ENCODE results near the gene PPARA.

DNA sequence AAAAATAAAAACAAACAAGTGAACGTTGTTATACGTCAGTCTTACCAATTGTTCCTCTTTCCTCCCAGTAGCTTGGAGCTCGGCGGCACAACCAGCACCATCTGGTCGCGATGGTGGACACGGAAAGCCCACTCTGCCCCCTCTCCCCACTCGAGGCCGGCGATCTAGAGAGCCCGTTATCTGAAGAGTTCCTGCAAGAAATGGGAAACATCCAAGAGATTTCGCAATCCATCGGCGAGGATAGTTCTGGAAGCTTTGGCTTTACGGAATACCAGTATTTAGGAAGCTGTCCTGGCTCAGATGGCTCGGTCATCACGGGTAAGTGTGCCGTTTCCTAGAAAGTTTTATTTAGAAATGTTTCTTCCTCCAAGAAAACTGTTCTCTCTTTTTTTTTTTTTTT is 47.9 kb downstream of the PPARA start:
- TF ChIP-seq, protein P1, sequence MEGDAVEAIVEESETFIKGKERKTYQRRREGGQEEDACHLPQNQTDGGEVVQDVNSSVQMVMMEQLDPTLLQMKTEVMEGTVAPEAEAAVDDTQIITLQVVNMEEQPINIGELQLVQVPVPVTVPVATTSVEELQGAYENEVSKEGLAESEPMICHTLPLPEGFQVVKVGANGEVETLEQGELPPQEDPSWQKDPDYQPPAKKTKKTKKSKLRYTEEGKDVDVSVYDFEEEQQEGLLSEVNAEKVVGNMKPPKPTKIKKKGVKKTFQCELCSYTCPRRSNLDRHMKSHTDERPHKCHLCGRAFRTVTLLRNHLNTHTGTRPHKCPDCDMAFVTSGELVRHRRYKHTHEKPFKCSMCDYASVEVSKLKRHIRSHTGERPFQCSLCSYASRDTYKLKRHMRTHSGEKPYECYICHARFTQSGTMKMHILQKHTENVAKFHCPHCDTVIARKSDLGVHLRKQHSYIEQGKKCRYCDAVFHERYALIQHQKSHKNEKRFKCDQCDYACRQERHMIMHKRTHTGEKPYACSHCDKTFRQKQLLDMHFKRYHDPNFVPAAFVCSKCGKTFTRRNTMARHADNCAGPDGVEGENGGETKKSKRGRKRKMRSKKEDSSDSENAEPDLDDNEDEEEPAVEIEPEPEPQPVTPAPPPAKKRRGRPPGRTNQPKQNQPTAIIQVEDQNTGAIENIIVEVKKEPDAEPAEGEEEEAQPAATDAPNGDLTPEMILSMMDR (IDR thresholded peaks at IDR 0.05; ENCODE audit: low read length), result no peak
- TF ChIP-seq EZH2 (IDR thresholded peaks at IDR 0.05; ENCODE audit: borderline replicate concordance, low read length), result no peak

Measured in OCI-LY1 (cell line).